IPS DF 6.9 (cell line): Measurements from ENCODE around the gene SLC1A3.

Source experiments
- DNase-seq: peaks from one replicate; pipeline ENCODE4 v3.0.0-alpha.2; 2013; ENCODE audit warnings: low read depth, low spot score
- H3K27ac ChIP-seq: one replicate; pipeline ENCODE4 v1.5.1; 2013; ENCODE audit warnings: low read length, control low read depth
- H3K27me3 ChIP-seq: 2 replicates; pipeline ENCODE4 v1.6.1; 2013; ENCODE audit warnings: mild to moderate bottlenecking, low read length; ENCODE audit not compliant: control insufficient read depth, insufficient read depth
- H3K36me3 ChIP-seq: 2 replicates; pipeline ENCODE4 v1.6.1; 2013; ENCODE audit warnings: low read length; ENCODE audit not compliant: control insufficient read depth, insufficient read depth
- H3K4me1 ChIP-seq: 2 replicates; pipeline ENCODE4 v1.6.1; 2013; ENCODE audit warnings: low read length; ENCODE audit not compliant: control insufficient read depth, insufficient read depth
- H3K4me3 ChIP-seq: 2 replicates; pipeline ENCODE4 v1.5.1; 2013; ENCODE audit warnings: mild to moderate bottlenecking, low read length
- H3K9me3 ChIP-seq: 2 replicates; pipeline ENCODE4 v1.6.1; 2013; ENCODE audit warnings: low read length, inconsistent platforms; ENCODE audit not compliant: control insufficient read depth, insufficient read depth
- WGBS: extraction: QIAGEN DNeasy Blood & Tissue Kit; methylation state at CpG from one replicate; pipeline ENCODE4 v1.1.7; 2013; ENCODE audit warnings: mixed read lengths, missing lambda C conversion rate; ENCODE audit not compliant: insufficient read length, insufficient coverage; 5-methylcytosine and 5-hydroxymethylcytosine counted together

SLC1A3 gene

DNA sequence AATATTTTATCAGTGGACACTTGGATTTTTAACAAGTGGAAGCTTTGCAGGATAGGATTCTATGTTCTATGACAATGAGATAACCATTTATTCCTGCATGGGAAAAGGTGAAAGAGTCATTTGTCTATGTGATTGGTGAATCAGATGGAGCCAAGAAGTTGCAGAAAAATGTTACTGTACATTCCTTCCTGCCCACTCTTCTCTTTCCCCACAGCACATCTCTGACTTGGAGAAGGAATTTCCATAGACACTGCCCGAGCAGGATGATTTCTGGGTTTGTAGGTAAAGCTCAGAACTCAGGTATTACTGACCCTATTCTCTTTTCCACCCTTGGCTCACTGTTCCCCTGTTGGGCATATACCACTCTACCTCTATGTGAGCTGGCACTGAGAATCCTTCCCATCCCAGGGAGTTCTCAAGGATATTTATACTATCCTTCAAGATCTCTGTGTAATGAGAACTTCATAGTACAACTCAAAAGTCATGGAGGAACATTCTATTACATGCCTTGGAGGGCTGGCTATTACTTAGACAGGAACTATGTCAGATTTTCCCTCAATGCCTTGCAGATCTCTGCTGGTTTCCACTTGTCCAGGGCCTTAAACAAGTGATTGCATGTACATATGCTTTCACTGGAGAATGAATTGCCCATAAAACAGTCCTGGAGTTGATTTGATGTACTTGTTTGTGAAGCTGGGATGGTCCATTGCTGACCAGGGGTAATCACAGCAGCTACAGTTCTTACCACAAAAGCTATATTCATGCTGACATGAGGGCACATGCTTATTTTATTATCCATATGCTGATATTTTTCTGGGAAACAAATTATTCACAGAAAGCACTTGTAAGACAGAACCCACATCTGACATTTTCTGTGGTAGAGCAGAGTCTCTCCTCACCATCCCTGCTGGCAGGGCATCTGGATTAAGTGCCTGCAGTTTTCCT lies 24.1 kb downstream of the SLC1A3 start:
- DNase-seq = no peak
- peaks cover 4% of the 10 kb centered on the region; the same call in 1 of the 2 replicates for H3K36me3 ChIP-seq
- no peak overlapping the region for H3K27ac ChIP-seq
- H3K9me3 ChIP-seq = no peaks in the 10 kb centered on the region
- H3K4me1 ChIP-seq = no peaks in the 10 kb centered on the region
- WGBS = no CpG with 5 or more reads among the region's 1 CpG
- no peak overlapping the region for H3K4me3 ChIP-seq
- H3K27me3 ChIP-seq = no peaks in the 10 kb centered on the region

DNA sequence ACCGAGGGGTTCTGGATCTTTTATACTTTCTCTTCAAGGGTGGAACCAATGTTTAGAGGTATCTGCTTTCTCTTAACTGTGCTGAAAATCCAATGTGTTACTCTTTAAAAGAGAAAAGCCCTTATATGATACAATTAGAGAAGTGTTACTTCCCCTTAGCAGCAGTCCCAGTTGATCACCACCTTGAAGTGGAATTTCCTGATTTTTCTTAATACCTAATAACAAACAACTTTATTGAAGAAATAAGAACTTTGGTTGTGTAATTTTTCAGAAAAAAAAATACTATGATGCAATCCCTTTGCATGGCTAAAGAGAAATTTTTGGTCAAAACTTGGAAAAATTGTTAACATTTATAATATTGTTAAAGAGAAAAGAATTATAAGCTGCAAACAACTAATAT lies 24.7 kb downstream of the SLC1A3 start:
- H3K36me3 ChIP-seq = peaks cover 4% of the 10 kb centered on the region; the same call in 1 of the 2 replicates
- no peak for DNase-seq

DNA sequence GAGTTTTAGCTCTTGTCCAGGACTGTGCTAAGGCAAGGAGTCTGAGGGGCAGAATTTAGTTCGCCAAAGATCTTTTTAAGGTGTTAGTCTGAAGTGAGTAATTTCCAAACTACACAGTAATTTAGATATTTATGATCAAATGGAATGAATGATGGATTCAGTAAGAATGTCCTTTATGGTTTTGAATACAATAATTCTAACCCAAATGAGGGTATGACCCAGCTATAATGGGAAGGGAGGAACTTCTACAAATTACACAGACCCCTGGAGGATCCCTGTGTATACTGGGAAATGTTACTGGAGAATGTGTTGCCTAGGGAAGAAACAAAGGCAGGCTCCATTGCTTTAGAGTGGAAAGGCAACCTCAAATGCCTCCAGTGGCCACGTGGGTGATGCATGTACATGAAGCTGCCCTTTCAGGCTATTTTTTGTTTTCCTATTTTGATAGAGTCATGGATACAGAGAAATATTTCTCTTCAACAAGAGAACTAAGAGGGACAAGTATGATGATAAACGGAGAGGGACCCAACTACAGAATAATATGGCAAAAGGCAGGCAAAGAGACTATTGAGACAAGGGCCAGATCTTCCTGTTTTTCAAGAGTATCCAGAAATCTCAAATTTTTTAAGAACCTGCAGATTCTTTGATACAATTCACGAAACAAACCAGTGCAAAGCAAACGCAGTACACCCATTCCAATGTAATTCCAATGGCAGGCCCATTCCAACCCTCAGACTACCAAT lies 25.4 kb downstream of the SLC1A3 start:
- WGBS = no CpG with 5 or more reads among the region's 5 CpGs
- Histone ChIP-seq H3K4me3 (no peak overlapping the region), H3K4me1 (no peaks in the 10 kb centered on the region), H3K27ac (no peak overlapping the region), H3K9me3 (no peaks in the 10 kb centered on the region), H3K27me3 (no peaks in the 10 kb centered on the region), H3K36me3 (peaks cover 4% of the 10 kb centered on the region; the same call in 1 of the 2 replicates)
- DNase-seq = no peak

More for the DNA sequence above, 24.7 kb downstream of the SLC1A3 start:
- no peak overlapping the region for H3K4me3 ChIP-seq
- WGBS = no CpG with 5 or more reads among the region's 1 CpG
- no peaks in the 10 kb centered on the region for H3K9me3 ChIP-seq
- H3K4me1 ChIP-seq = no peaks in the 10 kb centered on the region
- H3K27me3 ChIP-seq = no peaks in the 10 kb centered on the region
- H3K27ac ChIP-seq = no peak overlapping the region

DNA sequence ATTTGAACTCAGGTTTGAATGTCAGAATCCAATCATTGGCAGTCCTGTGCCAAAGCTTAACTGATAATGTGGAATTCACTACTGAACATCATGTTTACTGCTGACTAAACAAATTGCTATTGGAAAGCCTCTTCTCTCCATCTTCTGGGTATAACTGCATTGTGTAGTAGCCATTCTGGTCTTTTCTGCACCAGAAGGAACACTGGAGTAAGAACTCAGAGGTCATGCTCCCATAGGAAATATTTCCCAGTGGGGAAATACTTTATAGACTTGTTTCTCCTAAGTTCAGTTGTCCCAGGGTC lies 25.9 kb downstream of the SLC1A3 start:
- no peak overlapping the region for H3K4me3 ChIP-seq
- no peaks in the 10 kb centered on the region for H3K27me3 ChIP-seq
- H3K9me3 ChIP-seq = no peaks in the 10 kb centered on the region
- DNase-seq = no peak
- H3K4me1 ChIP-seq = no peaks in the 10 kb centered on the region
- H3K27ac ChIP-seq = no peak overlapping the region
- H3K36me3 ChIP-seq = peaks cover 4% of the 10 kb centered on the region; the same call in 1 of the 2 replicates

DNA sequence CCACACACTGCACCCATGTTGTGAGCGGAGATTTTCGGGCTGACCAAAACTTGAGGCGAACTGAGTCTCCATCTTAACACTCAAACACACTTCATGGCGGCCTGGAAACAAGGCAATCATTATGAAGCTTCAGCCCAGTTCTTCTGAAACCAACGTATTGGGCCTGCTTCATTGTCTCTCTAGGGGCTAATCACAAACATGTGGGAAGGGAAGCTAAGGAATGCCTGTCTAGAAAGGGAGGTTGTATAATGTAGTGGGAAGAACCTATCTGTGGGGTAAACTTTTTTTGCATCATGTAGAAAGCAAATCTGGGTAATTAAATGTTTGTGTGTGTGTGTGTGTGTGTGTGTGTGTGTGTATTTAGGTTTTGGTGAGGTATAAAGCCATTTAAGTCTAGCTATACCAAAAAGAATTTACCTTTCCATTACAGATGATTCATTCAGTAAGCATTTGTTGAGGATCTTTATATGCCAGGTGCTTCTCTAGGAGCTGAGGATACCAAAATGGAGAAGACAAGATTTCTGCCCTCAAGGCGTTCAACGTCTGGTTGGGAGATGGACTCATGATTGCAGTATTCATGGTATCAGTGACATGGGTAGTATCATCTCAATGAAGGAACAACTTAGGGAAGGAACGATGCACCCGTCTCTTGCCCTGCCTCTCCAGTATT lies 29.4 kb downstream of the SLC1A3 start:
- no peaks in the 10 kb centered on the region for H3K36me3 ChIP-seq
- no peak for DNase-seq
- no peak overlapping the region for H3K27ac ChIP-seq
- no CpG with 5 or more reads among the region's 9 CpGs for WGBS
- H3K9me3 ChIP-seq = no peaks in the 10 kb centered on the region
- no peaks in the 10 kb centered on the region for H3K4me1 ChIP-seq
- no peaks in the 10 kb centered on the region for H3K27me3 ChIP-seq
- H3K4me3 ChIP-seq = no peak overlapping the region

DNA sequence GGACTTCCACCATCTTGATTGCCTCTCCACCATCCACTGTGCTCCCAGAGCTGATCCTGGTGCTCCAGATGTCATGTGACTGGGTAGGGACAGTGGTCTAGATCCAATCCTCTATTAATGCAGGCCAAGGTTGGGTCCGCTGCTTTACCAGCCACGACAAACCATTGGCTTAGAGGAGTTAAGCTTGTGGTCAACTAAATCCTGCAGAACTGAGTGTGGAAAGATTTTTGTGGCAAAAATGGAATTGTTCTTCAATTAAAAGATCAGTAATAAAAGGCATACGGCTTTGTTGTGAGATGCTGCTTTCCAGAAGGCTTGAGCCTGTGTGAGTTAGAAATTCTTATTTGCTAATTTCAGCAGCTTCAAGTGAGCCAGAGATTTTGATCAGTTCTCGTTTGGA lies 30.7 kb downstream of the SLC1A3 start:
- no peaks in the 10 kb centered on the region for H3K27me3 ChIP-seq
- no peak overlapping the region for H3K27ac ChIP-seq
- WGBS = no CpG with 5 or more reads among the region's 4 CpGs
- no peaks in the 10 kb centered on the region for H3K36me3 ChIP-seq
- H3K4me1 ChIP-seq = no peaks in the 10 kb centered on the region
- no peak overlapping the region for H3K4me3 ChIP-seq
- H3K9me3 ChIP-seq = no peaks in the 10 kb centered on the region
- DNase-seq = no peak

DNA sequence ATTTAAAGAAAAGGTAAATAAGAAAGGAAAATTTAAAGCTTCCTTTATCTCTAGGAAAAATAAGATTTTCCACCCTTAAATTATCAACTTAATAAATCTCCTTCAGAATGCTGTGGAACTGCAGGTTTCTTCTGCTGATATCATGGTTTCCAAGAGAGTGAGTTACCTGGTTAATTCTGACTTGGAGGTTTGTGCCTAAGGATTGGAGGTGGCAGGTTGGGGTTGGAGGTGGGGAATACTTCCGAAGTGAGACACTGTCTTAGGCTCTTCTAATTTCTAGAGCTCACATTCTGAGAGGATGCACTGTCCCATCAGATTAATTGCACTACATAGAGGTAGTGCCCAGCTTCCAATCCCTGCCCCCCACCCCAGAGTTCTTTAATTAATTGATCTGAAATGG lies 31.1 kb downstream of the SLC1A3 start:
- no peaks in the 10 kb centered on the region for H3K27me3 ChIP-seq
- DNase-seq = no peak
- no CpG with 5 or more reads among the region's 1 CpG for WGBS
- no peak overlapping the region for H3K4me3 ChIP-seq
- H3K27ac ChIP-seq = no peak overlapping the region
- no peaks in the 10 kb centered on the region for H3K36me3 ChIP-seq
- no peaks in the 10 kb centered on the region for H3K4me1 ChIP-seq
- no peaks in the 10 kb centered on the region for H3K9me3 ChIP-seq

DNA sequence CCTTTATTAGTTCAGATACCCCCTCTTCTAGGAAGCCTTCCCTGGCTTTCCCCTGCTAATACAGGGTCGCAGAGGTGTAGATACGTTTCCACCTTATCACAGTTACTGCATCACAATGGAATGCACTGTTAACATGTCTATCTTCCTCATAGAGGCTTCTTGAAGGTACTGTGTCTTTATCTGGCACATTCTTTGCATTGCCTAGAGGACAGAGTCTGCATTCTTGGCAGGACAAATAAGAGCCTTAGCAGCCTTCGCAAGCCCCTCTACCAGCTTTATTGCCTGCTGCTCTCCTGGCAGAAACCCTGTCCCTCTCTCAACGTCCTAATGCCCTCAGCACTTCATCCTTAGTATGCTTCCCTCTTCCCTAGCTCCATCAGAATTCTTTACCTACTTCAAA lies 31.6 kb downstream of the SLC1A3 start:
- Histone ChIP-seq H3K9me3 (no peaks in the 10 kb centered on the region), H3K27me3 (no peaks in the 10 kb centered on the region), H3K4me3 (no peak overlapping the region), H3K4me1 (no peaks in the 10 kb centered on the region), H3K27ac (no peak overlapping the region), H3K36me3 (no peaks in the 10 kb centered on the region)
- no peak for DNase-seq
- no CpG with 5 or more reads among the region's 4 CpGs for whole genome bisulfite sequencing

DNA sequence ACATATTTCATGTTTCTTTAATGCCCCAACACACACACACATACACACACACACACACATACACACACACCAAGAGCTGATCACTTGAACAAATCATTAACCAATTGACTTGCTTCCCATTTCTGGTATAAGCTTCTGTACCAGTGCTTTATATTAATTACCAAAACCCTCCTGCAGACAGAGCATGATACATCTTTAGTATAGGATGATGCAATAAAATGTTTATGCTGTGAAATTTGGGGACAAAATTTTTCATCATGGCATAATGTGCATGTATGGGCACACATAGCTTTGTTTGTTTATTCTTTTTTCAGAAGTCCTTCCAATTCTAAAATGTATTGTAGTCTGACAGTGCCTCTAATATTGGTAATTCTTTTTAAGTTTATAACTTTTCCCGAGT lies 34.5 kb downstream of the SLC1A3 start:
- no peak overlapping the region for H3K4me3 ChIP-seq
- no peaks in the 10 kb centered on the region for H3K27me3 ChIP-seq
- WGBS = no CpG with 5 or more reads among the region's 1 CpG

DNA sequence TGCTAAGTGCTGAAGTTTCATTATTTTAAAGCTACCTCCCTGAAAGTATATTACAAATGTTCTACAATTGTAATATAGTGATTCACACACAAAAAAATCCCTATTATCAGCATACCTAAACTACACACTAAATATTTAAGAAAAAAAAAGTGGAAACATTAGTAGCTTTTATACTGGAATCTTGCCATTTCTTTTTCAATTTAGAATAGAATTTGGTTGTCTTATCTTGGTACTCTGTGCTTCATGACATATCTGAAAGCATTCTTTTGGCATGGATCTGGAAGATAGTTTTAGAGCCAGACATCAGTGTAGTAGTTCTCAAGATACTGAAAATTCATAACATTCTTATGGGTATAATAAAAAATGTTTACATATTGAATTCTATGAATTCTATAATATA lies 35.0 kb downstream of the SLC1A3 start:
- H3K27me3 ChIP-seq = no peaks in the 10 kb centered on the region
- H3K27ac ChIP-seq = no peak overlapping the region
- H3K4me1 ChIP-seq = 0 out of 2 replicates have a peak, but pooled peaks cover 1% of the 10 kb centered on the region
- H3K4me3 ChIP-seq = no peak overlapping the region
- H3K9me3 ChIP-seq = no peaks in the 10 kb centered on the region
- no peak for DNase-seq
- no peaks in the 10 kb centered on the region for H3K36me3 ChIP-seq

More for the DNA sequence above, 34.5 kb downstream of the SLC1A3 start:
- Histone ChIP-seq H3K9me3 (no peaks in the 10 kb centered on the region), H3K27ac (no peak overlapping the region), H3K36me3 (no peaks in the 10 kb centered on the region), H3K4me1 (0 out of 2 replicates have a peak, but pooled peaks cover 1% of the 10 kb centered on the region)
- DNase-seq = no peak
